ENCODE results near the gene DRD3.

DRD3 gene

GRCh38 chr3:114178770-114179368, at the start of gene DRD3:
Gene DRD3, minus strand, starts transcription at chr3:114179052. Its CDS starts 7,060 bp downstream, at chr3:114171992.
- DNase-seq: peak; percentile 28

- no peak for DNase-seq
Measured at GRCh38 chr3:114227076-114227475, 48.2 kb upstream of the DRD3 start.

GRCh38 chr3:114226313-114226712, 47.5 kb upstream of the DRD3 start:
- no peak for DNase-seq

GRCh38 chr3:114223143-114223542, 44.3 kb upstream of the DRD3 start:
- peak; percentile 4 for DNase-seq

- no peak for DNase-seq
Measured at GRCh38 chr3:114221881-114222264, 43.0 kb upstream of the DRD3 start.

GRCh38 chr3:114221165-114221880, 42.5 kb upstream of the DRD3 start:
- DNase-seq: no peak

DNA sequence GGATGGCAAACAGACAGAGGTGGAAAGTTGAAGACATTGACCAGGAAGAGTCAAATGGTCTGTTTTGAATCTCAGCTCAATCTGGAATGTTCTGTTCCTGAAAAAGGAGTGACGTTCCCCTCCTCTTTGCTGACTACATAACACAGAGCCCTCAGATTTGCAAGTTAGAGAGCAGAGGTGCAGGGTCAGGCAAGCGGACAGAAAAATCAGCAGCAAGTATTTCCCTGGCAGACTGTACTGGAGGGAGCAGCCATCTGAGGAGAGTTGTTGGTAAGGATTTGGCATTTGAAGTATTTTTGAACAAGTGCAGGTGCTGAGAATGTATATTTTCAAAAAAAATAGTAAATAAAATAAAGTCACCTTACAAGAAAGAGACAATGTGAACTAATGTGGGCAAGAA, 40.9 kb upstream of the DRD3 start:
- no peak for DNase-seq

DNA sequence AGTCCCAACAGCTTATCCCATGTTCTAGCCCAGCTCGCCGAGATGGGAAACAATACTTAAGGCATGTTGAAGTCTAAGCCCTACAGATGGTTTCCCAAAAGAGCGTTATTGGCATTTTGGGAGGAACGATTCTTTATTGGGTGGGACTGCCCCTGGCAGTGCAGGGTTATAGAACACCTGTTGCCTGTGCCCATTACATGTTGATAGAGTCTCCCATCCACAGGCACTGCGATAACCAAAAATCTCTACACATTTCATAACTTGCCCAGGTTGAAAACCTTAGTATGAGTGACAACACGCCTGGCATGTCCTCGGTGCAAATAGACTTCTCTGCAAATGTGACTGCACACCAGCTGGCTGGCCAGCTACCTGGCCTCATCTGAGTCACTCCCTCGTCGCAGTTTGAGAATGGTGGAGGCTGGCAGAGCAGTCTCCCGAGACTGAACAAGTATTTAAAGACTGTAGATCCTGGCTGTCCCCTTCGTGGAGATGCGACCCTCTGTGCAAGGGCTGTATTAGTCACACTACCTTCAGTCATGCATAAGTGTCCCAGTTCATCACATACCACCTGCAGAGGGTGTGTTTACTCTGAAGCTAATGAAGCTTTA, 39.8 kb upstream of the DRD3 start:
- no peak for DNase-seq

GRCh38 chr3:114218006-114218405, 39.2 kb upstream of the DRD3 start:
- DNase-seq: no peak

GRCh38 chr3:114217266-114217665, 38.4 kb upstream of the DRD3 start:
- DNase-seq: no peak

GRCh38 chr3:114216186-114216970, 37.5 kb upstream of the DRD3 start:
- peak; percentile 9 for DNase-seq

- no peak for DNase-seq
Measured at GRCh38 chr3:114214542-114215341, 35.9 kb upstream of the DRD3 start.

DNA sequence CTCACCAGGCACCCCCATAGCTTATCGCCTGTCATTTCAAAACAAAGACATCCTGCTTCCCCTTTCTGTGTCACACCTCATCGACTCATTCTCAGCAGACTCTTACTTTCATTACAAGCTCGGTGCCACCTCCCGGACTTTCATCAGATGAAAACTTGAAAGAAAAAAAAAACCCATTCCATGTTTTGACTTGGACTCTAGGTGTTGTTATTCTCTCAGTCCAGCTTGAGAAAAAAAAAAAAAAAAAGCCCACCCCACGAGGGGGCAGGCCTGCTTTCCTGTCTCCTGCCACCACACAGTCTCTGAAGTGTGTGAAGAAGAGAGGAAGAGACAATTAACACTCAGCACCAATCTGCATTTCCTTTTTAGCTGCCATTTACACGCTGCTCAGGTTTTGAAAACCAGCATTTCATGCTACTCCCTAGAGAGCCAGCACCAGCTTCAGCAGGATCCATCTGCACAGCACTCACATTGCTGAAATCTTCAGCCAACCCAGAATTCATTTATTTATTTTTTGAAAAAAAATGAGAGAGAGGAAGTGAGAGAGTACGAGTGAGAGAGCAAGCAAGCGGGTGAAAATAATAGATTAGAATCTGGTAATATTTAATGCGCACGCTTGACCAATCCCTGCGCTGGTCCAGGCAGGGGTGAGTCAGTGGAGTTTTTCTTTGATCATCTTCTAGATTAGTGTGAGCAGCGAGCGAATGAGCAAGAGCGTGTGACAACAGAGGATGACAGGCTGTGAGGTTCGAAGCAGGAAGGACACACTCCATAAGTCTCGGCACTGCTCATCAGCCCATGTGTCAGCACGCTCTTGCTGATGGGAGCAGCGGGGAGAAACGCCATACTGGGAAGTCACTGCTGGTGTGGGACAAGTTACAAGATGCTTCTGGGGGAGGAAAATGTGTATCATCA, 35.0 kb upstream of the DRD3 start:
- DNase-seq: peak; percentile 87

DNA sequence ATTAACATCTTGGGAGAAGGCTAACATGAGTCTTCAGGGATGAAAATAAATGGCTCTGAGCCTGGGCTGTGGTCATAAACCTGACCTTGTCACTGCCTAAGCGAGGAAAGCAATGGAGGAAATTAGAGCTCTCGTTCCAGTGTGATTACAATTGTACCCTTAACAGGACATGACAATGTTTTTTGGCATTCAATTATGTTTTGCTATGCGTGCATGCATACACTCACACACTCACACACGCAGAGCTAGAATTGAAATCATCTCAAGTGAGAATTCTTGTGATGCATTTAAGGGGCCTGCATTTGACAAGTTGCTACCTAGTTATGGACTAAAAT, 34.4 kb upstream of the DRD3 start:
- peak; percentile 60 for DNase-seq

GRCh38 chr3:114212646-114213045, 33.8 kb upstream of the DRD3 start:
- DNase-seq: no peak

GRCh38 chr3:114207768-114208167, 28.9 kb upstream of the DRD3 start:
- no peak for DNase-seq

DNA sequence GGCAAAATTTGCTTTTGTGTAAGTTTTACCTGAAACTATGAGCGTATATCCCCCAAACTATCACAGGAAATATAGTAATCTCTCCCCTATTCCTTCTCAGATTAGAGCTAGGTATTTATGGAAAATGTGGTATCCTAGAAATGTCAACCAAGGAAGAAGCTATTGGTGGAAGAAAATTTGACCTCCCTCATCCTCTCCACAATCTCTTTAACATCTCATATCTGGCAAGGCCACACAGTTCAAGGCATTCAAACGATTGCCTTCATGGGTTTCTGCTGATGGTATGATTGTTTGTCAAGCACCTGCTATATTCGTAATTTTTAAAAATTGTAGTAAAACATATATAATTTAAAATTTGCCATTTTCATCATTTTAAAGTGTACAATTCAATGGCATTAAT, 27.5 kb upstream of the DRD3 start:
- DNase-seq: no peak

GRCh38 chr3:114205541-114205940, 26.7 kb upstream of the DRD3 start:
- no peak for DNase-seq

DNA sequence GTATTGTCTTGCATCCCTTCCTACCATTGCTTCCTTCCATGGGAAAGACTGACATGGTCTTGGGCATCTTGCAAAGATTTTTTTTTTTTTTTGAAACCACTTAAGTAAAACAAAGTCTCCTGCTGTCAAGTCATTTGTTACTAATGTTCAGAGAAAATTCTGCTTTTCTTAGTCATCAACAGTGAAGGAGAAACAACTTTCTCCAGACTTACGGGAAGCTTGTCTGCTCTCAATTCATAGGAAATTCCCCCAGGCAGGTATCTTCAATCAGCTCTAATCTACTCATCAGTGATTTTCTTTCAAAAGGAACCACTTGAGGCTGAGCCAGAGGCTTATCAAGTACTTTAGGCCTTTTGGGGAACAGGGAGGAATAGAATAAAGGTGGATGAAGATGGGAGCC, 15.9 kb upstream of the DRD3 start:
- no peak for DNase-seq

GRCh38 chr3:114192136-114192535, 13.3 kb upstream of the DRD3 start:
- no peak for DNase-seq

GRCh38 chr3:114186501-114186900, 7.6 kb upstream of the DRD3 start:
- no peak for DNase-seq

DNA sequence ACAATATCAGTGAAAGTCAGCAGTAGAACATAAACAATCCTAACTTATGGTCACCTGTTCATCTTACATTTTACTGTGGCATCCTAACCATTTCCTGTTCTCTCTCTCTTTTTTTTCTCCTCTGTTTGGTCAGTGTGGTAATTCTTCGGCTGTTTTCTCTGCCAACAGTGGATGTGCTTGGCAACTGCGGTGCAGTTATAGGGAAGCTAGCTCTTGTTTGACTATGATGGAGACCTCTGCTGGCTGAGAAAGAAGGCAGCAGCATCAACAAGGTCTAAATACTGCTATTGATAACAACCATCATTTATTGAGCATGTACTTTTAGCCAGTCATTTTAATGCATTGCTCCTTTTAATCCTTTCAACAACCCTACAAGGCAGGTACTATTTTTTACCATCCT, 723 bp upstream of the DRD3 start:
- DNase-seq: peak; percentile 24

Data from EL (cell line).